ENCODE results near the gene FAM20A.
"Not testable (repeated sequence)": the region's sequence is repeated elsewhere in the genome, so short reads cannot be mapped to it uniquely, and the experiment has no call there.

The FAM20A gene

DNA sequence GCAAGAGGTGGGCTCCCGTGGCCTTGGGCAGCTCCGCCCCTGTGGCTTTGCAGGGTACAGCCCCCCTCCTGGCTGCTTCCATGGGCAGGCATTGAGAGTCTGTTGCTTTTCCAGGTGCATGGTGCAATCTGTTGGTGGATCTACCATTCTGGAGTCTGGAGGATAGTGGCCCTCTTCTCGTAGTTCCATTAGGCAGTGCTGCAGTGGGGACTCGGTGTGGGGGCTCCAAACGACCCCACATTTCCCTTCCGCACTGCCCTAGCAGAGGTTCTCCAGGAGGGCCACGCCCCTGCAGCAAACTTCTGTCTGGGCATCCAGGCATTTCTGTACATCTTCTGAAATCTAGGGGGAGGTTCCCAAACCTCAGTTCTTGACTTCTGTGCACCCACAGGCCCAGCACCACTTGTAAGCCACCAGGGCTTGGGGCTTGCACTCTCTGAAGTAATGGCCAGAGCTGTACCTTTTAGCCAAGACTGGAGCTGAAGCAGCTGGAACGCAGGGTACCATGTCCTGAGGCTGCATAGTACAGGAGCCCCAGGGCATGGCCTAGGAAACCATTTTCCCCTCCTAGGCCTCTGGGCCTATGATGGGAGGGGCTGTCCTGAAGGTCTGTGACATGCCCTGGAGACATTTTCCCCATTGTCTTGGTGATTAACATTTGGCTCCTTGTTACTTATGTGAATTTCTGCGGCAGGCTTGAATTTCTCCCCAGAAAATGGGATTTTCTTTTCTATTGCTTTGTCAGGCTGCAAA lies 82.9 kb downstream of the FAM20A start:
- POLR2A ChIA-PET = no interaction called here
- TF ChIP-seq ZNF585B (tag by site-specific recombination; IDR thresholded peaks at IDR 0.05) (peak; percentile 96), ZNF114 (tag by site-specific recombination; IDR thresholded peaks at IDR 0.05) (no peak)
- H3K27ac ChIP-seq (ENCODE audit: extremely low read depth, low read depth, low read length) = no peak overlapping the region

DNA sequence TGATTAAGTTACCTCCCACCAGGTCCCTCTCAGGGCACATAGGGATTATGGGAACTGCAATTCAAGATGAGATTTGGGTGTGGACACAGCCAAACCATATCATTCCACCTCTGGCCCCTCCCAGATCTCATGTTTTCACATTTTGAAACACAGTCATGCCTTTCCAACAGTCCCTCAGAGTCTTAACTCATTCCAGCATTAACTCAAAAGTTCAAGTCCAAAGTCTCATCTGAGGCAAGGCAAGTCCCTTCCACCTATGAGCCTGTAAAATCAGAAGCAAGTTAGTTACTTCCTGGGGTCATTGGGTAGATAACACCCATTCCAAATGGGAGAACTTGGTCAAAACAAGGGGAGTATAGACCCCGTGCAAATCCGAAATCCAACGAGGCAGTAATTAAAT lies 83.6 kb downstream of the FAM20A start:
- H3K27ac ChIP-seq (ENCODE audit: extremely low read depth, low read depth, low read length); POLR2A ChIA-PET; H3K9me3 ChIP-seq (ENCODE audit: control insufficient read depth, insufficient read depth, low read depth, low read length); H3K4me1 ChIP-seq (ENCODE audit: control insufficient read depth, insufficient read depth, low read length); CTCF ChIA-PET; H3K4me3 ChIP-seq (ENCODE audit: low read depth, low read length): not testable (repeated sequence)
- H3K36me3 ChIP-seq (ENCODE audit: control insufficient read depth in 2 of 2, insufficient read depth in 1 of 2, low read length in 2 of 2) = peaks cover 44 to 65% of the 10 kb centered on the region in 2 experiments

More for the DNA sequence above, 82.9 kb downstream of the FAM20A start:
- Histone ChIP-seq H3K9me3 (ENCODE audit: control insufficient read depth, insufficient read depth, low read depth, low read length) (no peaks in the 10 kb centered on the region), H3K4me1 (ENCODE audit: control insufficient read depth, insufficient read depth, low read length) (peaks cover 8% of the 10 kb centered on the region), H3K36me3 (ENCODE audit: control insufficient read depth in 2 of 2, insufficient read depth in 1 of 2, low read length in 2 of 2) (peaks cover 50 to 71% of the 10 kb centered on the region in 2 experiments), H3K4me3 (ENCODE audit: low read depth, low read length) (no peak overlapping the region)
- CTCF ChIA-PET = interaction anchor here (1.8 kb wide), 1 partner anchor 15 kb away, joined by 8 read pairs; no protein-coding TSS in a partner anchor

DNA sequence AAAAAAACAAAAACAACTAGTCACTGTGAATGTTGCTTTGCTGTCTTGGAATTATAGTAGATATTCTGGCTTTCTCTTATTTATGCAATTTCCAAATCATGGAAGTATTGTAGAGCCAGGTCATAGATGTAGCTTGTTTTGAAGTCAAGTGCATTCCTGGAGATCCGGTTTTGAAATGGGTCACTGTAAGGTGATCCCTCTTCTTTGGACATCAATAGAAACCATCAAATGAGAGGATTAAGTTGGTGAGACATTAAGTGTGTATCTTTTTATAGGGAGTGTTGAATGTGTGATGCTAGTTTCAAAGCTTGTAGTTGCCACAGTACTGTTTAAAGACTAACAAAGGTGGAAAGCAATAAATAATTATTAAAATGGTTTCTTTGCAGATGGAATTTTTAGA lies 84.4 kb downstream of the FAM20A start:
- POLR2A ChIA-PET = no interaction called here
- Histone ChIP-seq H3K27ac (ENCODE audit: extremely low read depth, low read depth, low read length) (no peak overlapping the region), H3K36me3 (ENCODE audit: control insufficient read depth in 2 of 2, insufficient read depth in 1 of 2, low read length in 2 of 2) (peaks cover 39 to 57% of the 10 kb centered on the region in 2 experiments), H3K9me3 (ENCODE audit: control insufficient read depth, insufficient read depth, low read depth, low read length) (no peaks in the 10 kb centered on the region), H3K4me1 (ENCODE audit: control insufficient read depth, insufficient read depth, low read length) (peaks cover 8% of the 10 kb centered on the region), H3K4me3 (ENCODE audit: low read depth, low read length) (no peak overlapping the region)
- CTCF ChIA-PET = interaction anchor here (0.6 to 1.4 kb wide), 3 partner anchors 97 to 344 kb away, joined by 3 to 5 read pairs (median 4); no protein-coding TSS in a partner anchor
- TF ChIP-seq ZNF19 (tag by site-specific recombination; IDR thresholded peaks at IDR 0.05; ENCODE audit: low read depth) (no peak), SP7 (tag by site-specific recombination; IDR thresholded peaks at IDR 0.05) (no peak), ZNF785 (tag by site-specific recombination; IDR thresholded peaks at IDR 0.05) (no peak), ZNF350 (tag by site-specific recombination; IDR thresholded peaks at IDR 0.05) (no peak), GLI4 (tag by site-specific recombination; IDR thresholded peaks at IDR 0.05) (no peak), ZNF366 (tag by site-specific recombination; conservative IDR thresholded peaks at IDR 0.05) (no peak), ZNF658 (tag by site-specific recombination; IDR thresholded peaks at IDR 0.05) (no peak)
- TF ChIP-seq, protein P1, sequence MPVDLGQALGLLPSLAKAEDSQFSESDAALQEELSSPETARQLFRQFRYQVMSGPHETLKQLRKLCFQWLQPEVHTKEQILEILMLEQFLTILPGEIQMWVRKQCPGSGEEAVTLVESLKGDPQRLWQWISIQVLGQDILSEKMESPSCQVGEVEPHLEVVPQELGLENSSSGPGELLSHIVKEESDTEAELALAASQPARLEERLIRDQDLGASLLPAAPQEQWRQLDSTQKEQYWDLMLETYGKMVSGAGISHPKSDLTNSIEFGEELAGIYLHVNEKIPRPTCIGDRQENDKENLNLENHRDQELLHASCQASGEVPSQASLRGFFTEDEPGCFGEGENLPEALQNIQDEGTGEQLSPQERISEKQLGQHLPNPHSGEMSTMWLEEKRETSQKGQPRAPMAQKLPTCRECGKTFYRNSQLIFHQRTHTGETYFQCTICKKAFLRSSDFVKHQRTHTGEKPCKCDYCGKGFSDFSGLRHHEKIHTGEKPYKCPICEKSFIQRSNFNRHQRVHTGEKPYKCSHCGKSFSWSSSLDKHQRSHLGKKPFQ (tag by site-specific recombination; IDR thresholded peaks at IDR 0.05) = no peak
- TF ChIP-seq, protein P2, sequence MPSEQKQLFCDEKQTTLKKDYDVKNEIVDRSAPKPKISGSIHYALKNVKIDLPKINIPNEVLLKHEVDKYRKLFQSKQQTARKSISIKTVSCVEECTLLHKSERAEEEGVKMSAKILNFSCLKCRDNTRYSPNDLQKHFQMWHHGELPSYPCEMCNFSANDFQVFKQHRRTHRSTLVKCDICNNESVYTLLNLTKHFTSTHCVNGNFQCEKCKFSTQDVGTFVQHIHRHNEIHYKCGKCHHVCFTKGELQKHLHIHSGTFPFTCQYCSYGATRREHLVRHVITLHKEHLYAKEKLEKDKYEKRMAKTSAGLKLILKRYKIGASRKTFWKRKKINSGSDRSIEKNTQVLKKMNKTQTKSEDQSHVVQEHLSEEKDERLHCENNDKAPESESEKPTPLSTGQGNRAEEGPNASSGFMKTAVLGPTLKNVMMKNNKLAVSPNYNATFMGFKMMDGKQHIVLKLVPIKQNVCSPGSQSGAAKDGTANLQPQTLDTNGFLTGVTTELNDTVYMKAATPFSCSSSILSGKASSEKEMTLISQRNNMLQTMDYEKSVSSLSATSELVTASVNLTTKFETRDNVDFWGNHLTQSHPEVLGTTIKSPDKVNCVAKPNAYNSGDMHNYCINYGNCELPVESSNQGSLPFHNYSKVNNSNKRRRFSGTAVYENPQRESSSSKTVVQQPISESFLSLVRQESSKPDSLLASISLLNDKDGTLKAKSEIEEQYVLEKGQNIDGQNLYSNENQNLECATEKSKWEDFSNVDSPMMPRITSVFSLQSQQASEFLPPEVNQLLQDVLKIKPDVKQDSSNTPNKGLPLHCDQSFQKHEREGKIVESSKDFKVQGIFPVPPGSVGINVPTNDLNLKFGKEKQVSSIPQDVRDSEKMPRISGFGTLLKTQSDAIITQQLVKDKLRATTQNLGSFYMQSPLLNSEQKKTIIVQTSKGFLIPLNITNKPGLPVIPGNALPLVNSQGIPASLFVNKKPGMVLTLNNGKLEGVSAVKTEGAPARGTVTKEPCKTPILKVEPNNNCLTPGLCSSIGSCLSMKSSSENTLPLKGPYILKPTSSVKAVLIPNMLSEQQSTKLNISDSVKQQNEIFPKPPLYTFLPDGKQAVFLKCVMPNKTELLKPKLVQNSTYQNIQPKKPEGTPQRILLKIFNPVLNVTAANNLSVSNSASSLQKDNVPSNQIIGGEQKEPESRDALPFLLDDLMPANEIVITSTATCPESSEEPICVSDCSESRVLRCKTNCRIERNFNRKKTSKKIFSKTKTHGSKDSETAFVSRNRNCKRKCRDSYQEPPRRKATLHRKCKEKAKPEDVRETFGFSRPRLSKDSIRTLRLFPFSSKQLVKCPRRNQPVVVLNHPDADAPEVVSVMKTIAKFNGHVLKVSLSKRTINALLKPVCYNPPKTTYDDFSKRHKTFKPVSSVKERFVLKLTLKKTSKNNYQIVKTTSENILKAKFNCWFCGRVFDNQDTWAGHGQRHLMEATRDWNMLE (tag by site-specific recombination; conservative IDR thresholded peaks at IDR 0.05; ENCODE audit: low read depth) = no peak
- TF ChIP-seq, protein P3, sequence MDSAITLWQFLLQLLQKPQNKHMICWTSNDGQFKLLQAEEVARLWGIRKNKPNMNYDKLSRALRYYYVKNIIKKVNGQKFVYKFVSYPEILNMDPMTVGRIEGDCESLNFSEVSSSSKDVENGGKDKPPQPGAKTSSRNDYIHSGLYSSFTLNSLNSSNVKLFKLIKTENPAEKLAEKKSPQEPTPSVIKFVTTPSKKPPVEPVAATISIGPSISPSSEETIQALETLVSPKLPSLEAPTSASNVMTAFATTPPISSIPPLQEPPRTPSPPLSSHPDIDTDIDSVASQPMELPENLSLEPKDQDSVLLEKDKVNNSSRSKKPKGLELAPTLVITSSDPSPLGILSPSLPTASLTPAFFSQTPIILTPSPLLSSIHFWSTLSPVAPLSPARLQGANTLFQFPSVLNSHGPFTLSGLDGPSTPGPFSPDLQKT (IDR thresholded peaks at IDR 0.05; ENCODE audit: borderline replicate concordance, low read depth, low read length) = no peak
- TF ChIP-seq, protein P4, sequence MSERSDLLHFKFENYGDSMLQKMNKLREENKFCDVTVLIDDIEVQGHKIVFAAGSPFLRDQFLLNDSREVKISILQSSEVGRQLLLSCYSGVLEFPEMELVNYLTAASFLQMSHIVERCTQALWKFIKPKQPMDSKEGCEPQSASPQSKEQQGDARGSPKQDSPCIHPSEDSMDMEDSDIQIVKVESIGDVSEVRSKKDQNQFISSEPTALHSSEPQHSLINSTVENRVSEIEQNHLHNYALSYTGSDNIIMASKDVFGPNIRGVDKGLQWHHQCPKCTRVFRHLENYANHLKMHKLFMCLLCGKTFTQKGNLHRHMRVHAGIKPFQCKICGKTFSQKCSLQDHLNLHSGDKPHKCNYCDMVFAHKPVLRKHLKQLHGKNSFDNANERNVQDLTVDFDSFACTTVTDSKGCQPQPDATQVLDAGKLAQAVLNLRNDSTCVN (tag by site-specific recombination; optimal IDR thresholded peaks at IDR 0.05) = no peak
- TF ChIP-seq, protein P5, sequence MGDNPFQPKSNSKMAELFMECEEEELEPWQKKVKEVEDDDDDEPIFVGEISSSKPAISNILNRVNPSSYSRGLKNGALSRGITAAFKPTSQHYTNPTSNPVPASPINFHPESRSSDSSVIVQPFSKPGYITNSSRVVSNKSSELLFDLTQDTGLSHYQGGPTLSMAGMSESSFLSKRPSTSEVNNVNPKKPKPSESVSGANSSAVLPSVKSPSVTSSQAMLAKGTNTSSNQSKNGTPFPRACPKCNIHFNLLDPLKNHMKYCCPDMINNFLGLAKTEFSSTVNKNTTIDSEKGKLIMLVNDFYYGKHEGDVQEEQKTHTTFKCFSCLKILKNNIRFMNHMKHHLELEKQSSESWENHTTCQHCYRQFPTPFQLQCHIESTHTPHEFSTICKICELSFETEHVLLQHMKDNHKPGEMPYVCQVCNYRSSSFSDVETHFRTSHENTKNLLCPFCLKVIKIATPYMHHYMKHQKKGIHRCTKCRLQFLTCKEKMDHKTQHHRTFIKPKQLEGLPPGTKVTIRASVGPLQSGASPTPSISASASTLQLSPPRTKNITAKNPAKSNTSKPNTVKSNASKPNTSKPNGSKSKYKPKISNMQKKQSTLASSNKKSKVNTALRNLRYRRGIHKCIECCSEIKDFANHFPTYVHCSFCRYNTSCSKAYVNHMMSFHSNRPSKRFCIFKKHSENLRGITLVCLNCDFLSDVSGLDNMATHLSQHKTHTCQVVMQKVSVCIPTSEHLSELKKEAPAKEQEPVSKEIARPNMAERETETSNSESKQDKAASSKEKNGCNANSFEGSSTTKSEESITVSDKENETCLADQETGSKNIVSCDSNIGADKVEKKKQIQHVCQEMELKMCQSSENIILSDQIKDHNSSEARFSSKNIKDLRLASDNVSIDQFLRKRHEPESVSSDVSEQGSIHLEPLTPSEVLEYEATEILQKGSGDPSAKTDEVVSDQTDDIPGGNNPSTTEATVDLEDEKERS (tag by site-specific recombination; IDR thresholded peaks at IDR 0.05) = no peak

All from HEK293 (cell line).